Measurements from ENCODE around the gene TMF1. TPM values are rescaled to one million over a fixed set of nuclear protein-coding genes. Genes with fewer than 3 reads are reported as not detected.

The TMF1 gene
- total RNA-seq, 2 experiments from 2014 or later: 53.5 to 55.2 TPM

DNA sequence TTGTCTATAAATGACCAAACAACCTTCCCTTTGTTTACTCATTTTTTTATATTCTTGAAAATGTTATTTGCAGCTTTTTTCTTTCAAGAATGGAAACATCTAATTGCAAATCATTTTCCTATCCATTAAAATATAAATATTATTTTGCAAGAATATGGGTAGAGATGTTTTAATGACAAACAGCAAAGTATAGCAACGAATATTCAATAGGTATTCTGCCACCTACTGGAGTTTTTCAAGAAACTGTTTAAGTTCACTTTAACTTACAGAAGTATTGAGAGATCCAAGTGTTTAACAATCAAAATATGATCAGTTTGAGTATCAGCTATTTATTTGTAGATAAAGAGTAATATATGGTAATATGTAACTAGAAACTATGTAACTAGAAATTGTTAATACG lies 31.7 kb downstream of the TMF1 start:
- Mint-ChIP-seq H3K9me3 (no peaks in the 10 kb centered on the region), H3K4me1 (peaks cover 10% of the 10 kb centered on the region), H3K4me3 (no peak overlapping the region), H3K27ac (no peak overlapping the region), H3K36me3 (peaks cover 21% of the 10 kb centered on the region), H3K27me3 (no peaks in the 10 kb centered on the region)
- no peak for ATAC-seq (ENCODE audit: low read depth)
- POLR2A ChIA-PET: no interaction called here
- no peak for DNase-seq

DNA sequence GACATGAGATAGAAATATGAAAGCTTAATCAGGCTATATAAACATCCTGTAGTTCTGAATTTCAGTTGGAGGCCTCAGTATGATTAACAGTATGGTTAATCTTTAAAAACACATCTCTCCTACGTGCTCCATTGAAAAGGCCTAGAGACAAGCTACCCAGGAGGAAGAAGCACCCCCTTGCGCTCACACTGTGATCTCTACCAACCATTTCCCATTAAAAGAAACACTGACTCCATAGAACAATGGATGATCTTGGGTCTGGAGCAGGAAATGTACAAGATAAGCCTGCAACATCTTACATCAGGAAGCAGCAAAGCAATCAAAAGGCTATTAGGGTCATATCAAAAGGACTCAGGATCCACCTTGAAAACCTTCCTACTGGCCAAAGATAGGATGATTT lies 35.2 kb downstream of the TMF1 start:
- POLR2A ChIA-PET: no interaction called here
- DNase-seq (no peak), ATAC-seq (ENCODE audit: low read depth) (no peak)
- no peak overlapping the region for H3K27ac Mint-ChIP-seq
- peaks cover 19% of the 10 kb centered on the region for H3K36me3 Mint-ChIP-seq
- no peaks in the 10 kb centered on the region for H3K9me3 Mint-ChIP-seq
- no peaks in the 10 kb centered on the region for H3K27me3 Mint-ChIP-seq
- peaks cover 22% of the 10 kb centered on the region for H3K4me1 Mint-ChIP-seq
- H3K4me3 Mint-ChIP-seq: no peak overlapping the region

DNA sequence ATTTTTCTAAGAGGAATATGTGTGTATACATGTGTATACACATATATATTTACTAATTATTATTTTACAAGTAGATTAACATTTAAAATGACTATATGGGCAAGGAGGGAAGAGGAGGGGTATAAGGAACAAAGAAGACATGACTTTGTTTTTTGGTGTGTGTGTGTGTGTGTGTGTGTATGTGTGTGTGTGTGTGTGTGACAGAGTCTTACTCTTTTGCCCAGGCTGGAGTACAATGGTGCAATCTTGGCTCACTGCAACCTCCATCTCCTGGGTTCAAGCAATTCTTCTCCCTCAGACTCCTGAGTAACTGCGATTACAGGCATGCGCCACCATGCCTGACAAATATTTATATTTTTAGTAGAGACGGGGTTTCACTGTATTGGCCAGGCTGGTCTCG lies 36.0 kb downstream of the TMF1 start:
- Mint-ChIP-seq H3K27ac (no peak overlapping the region), H3K4me3 (no peak overlapping the region), H3K4me1 (peaks cover 19% of the 10 kb centered on the region), H3K36me3 (peaks cover 17% of the 10 kb centered on the region), H3K9me3 (no peaks in the 10 kb centered on the region), H3K27me3 (no peaks in the 10 kb centered on the region)
- no peak for DNase-seq
- POLR2A ChIA-PET: no interaction called here
- no peak for ATAC-seq (ENCODE audit: low read depth)

DNA sequence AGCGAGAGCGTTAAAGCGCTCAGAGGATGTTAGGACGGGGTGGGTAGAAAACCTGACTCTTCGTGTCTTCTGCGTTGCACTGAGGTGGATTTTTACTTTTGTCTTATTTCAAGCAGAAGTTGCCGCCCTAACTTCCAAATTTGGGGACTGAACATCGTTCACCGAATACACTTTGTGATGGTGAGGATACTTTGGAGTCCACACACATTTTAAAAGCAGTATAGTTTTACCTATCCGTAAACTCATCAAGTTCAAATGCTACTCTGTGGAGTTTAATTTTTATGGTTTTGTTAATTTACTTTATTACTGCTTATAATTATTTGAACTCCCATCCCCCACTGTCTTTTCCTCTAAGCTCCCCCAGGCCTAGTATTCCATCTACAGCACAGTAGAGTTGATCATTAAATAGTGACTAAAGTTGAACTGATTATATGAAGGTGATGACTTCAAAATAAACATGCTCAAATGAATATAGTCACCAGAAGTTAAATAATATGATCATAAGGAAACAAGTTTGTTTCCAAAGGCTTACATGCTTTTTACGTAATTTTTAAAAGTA lies 38.0 kb downstream of the TMF1 start:
- peaks cover 17% of the 10 kb centered on the region for H3K36me3 Mint-ChIP-seq

DNA sequence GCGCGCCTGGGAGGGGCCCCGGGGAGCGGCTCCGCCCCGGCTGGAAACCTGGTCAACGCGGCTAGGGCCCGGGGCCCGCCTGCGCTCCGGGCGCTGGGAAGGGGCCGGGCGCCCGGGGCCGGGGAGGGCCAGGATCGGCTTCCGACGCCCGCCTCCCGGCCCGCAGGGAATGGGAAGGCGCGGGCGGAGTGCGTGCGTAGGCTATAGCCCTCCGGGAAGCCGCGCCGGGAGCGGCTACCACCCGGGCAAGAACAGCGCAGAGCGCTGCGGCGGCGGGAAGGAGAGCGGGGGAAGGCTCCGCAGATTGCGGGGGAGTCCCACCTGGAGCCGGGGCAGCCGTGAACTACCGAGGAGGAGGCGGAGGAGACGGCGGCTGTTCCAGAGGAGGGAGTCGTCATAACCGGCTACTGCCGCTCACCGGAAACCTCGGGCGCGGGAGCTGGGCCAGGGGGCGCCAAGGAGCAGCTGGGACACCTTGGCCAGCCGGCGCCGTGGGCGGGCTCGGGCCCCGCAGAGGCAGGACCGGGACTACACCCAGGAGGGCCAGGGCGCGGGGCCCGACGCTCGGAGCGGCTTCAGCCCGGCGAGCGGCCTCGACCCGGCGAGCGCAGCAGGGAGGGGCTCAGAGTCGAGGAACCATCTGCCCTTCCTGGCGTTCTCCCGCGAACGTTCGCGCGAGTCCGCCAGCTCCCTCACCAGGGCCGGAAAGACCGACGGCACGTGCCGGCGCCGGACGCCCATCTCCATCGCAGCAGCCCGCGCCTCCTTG lies 38.7 kb downstream of the TMF1 start, which contains the start of gene EOGT:
Gene EOGT, minus strand, starts transcription at position 432 of the 769 bp plus-strand sequence. CDS start 3,838 bp downstream, outside the sequence.
- Mint-ChIP-seq H3K36me3 (peaks cover 15% of the 10 kb centered on the region), H3K4me3 (peak within 1 kb of the TSS; percentile 88), H3K27ac (peak within 1 kb of the TSS; percentile 90), H3K27me3 (no peaks in the 10 kb centered on the region), H3K4me1 (peaks cover 16% of the 10 kb centered on the region), H3K9me3 (no peaks in the 10 kb centered on the region)
- peak; percentile 83 for ATAC-seq (ENCODE audit: low read depth)
- POLR2A ChIA-PET: interaction anchor here (0.8 to 1.7 kb wide), 7 partner anchors 14 to 78 kb away, joined by 3 to 7 read pairs (median 3); partner anchors contain the start of gene TMF1
- peak; percentile 87 for DNase-seq

More for the DNA sequence above, 38.0 kb downstream of the TMF1 start:
- POLR2A ChIA-PET: interaction anchor here (0.8 to 1.7 kb wide), 7 partner anchors 13 to 77 kb away, joined by 3 to 7 read pairs (median 3); partner anchors contain the start of gene TMF1
- no peak for ATAC-seq (ENCODE audit: low read depth)
- peak overlapping the region; percentile 80 for H3K4me3 Mint-ChIP-seq
- peaks cover 16% of the 10 kb centered on the region for H3K4me1 Mint-ChIP-seq
- H3K27me3 Mint-ChIP-seq: no peaks in the 10 kb centered on the region
- no peaks in the 10 kb centered on the region for H3K9me3 Mint-ChIP-seq
- no peak for DNase-seq
- peak overlapping the region; percentile 57 for H3K27ac Mint-ChIP-seq

DNA sequence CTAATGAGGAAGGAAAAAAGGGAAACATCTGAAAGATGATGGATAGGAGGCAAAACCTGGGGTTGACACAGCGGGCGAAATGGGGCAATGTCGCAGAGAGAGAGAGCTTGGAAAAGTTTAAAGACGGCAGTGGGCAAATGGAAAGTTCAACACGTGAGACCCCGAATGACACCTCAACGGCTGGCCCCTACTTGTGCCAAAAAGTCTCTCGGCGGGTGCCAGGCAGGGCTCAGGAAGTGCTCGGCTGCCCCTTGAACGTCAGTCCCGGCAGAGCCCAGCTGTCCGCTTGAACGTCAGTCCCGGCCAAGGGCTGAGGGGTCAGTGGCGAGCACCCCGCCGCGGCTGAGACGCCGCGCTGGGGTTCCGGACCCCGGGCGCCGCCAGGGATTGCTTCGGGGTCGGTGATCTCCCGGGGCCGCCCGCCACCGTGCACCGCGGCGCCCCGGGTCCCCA lies 39.3 kb downstream of the TMF1 start:
- ATAC-seq (ENCODE audit: low read depth) (no peak), DNase-seq (no peak)
- POLR2A ChIA-PET: interaction anchor here (0.9 to 1.6 kb wide), 3 partner anchors 40 to 79 kb away, joined by 3 to 7 read pairs (median 3); partner anchors contain the start of gene TMF1

DNA sequence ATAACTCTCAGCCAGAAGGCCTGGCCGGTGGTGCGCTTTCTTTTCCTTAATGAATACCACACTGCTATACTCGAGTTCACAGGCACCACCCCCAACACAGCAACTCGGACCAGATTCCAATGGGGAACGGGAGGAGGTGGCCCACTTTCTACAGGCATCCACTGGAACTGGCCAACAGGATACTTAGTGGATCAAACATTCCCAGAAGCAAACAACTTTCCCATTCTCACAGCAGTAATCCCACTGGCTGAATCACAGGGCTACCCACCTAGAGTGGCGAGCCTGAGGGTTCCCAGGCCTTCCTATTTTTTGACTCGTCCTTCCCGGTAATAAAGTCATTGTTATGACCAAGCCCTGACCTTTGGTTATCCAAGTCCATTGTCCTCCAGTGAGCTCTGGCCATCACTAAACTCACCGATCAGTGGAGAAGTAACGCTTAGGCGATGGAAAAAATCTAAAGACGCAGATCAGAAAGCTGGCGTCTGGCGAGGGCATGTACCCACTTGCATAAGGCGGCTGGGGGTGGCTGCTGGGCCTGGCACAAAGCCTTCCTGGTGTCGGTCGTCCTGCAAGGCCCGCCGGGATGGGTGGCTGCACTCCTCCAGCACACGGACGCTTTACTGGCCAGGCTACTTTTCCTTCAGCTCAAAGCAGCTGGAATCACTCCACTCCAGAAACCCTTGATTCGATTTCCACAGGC lies 39.9 kb downstream of the TMF1 start:
- H3K4me1 Mint-ChIP-seq: peaks cover 14% of the 10 kb centered on the region
- ATAC-seq (ENCODE audit: low read depth) (no peak), DNase-seq (no peak)
- POLR2A ChIA-PET: no interaction called here
- H3K9me3 Mint-ChIP-seq: no peaks in the 10 kb centered on the region
- peak overlapping the region; percentile 90 for H3K27ac Mint-ChIP-seq
- H3K27me3 Mint-ChIP-seq: no peaks in the 10 kb centered on the region
- peaks cover 14% of the 10 kb centered on the region for H3K36me3 Mint-ChIP-seq
- peak overlapping the region; percentile 88 for H3K4me3 Mint-ChIP-seq

More for the DNA sequence above, 39.3 kb downstream of the TMF1 start:
- H3K27me3 Mint-ChIP-seq: no peaks in the 10 kb centered on the region
- H3K4me1 Mint-ChIP-seq: peaks cover 16% of the 10 kb centered on the region
- H3K36me3 Mint-ChIP-seq: peaks cover 17% of the 10 kb centered on the region
- peak overlapping the region; percentile 90 for H3K27ac Mint-ChIP-seq
- H3K4me3 Mint-ChIP-seq: peak overlapping the region; percentile 88
- no peaks in the 10 kb centered on the region for H3K9me3 Mint-ChIP-seq

DNA sequence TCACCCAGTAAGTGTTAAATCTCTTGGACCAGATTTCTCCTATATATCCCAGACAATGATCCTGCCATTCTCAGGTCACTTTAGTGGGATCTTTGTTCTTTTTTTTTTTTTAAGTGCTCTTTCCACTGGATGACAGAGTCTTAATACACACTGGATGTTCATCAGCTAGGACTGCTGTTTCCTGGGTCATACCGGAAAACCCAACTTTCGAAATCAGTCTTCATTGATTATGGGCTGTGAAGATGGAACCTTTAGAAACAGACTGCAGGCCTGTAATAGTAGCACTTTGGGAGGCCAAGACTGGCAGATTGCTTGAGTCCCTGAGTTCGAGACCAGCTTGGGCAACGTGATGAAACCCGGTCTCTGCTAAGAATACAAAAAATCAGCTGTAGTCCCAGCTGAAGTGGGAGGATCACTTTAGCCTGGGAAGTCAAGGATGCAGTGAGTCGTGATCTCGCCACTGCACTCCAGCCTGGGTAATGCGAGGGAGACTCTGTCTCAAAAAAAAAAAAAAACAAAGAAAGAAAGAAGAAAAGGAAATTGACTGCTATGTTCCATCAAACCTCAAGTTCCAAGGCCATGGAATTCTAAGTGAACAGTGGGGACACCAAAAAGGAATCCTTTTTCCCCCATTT lies 40.9 kb downstream of the TMF1 start:
- POLR2A ChIA-PET: no interaction called here
- peaks cover 11% of the 10 kb centered on the region for H3K4me1 Mint-ChIP-seq
- H3K9me3 Mint-ChIP-seq: no peaks in the 10 kb centered on the region
- no peak overlapping the region for H3K27ac Mint-ChIP-seq
- ATAC-seq (ENCODE audit: low read depth) (no peak), DNase-seq (no peak)
- H3K36me3 Mint-ChIP-seq: peaks cover 12% of the 10 kb centered on the region
- no peak overlapping the region for H3K4me3 Mint-ChIP-seq
- no peaks in the 10 kb centered on the region for H3K27me3 Mint-ChIP-seq

DNA sequence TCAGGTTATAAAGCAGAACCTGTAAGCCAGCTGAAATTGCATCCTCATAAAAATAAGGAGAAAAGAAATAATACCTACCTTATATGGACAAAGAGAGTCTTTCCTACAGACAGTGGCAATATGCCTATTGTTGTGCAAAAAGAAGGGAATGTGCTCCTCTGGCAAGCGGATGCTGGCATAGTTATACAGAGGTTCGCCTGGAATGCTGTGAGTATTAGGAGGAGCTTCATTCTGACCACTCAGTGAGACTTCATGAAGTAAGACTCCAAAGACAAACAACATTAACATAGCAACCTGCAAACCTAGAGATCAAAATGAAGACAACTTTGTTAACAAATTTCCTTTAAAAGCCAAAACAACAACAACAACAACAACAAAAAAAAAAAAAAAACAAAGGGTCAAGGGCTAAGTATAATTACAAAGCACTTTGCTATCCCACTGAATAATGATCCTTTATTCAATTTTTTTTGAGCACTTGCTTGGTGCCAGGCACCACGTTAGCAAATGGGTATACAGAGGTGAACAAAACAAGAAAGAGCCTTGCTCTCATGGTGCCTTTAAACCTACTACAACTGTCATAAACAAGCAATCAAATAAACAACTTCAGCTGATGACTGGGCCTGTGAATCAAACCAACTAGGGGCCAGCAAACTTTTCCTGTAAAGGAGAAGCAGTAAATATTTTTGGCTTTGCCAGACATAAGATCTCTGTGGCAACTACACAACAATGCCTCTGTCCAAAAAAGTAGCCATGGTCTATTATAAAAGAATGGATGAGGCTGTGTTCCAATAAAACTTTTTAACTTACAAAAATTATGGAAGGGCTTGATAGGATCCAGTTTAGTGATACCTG lies 42.3 kb downstream of the TMF1 start:
- no peaks in the 10 kb centered on the region for H3K9me3 Mint-ChIP-seq
- peaks cover 9% of the 10 kb centered on the region for H3K36me3 Mint-ChIP-seq
- ATAC-seq (ENCODE audit: low read depth) (no peak), DNase-seq (no peak)
- POLR2A ChIA-PET: interaction anchor here (0.6 kb wide), 1 partner anchor 92 kb away, joined by 7 read pairs; no protein-coding TSS in a partner anchor
- H3K4me1 Mint-ChIP-seq: peaks cover 7% of the 10 kb centered on the region
- no peak overlapping the region for H3K4me3 Mint-ChIP-seq
- H3K27ac Mint-ChIP-seq: no peak overlapping the region
- H3K27me3 Mint-ChIP-seq: no peaks in the 10 kb centered on the region

DNA sequence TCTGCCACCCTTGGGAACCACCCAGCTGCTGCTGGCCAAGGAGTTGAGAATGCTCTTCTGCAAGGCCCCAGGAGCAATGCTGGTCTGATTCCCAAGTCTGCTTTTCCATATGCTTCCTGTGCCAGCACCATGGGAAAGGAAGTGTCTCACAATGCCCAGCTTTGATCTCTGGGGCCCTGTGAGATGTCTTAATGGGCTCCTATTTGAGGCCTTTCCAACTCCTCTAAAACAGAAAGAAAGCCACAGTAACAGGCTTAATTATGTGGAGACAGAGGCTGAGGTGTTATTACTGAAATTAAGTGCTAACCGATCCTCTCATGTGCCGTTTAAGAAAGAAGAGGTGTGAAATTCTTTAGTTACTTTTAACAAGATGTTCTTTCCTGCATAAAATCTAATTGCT lies 43.2 kb downstream of the TMF1 start:
- DNase-seq (no peak), ATAC-seq (ENCODE audit: low read depth) (no peak)
- H3K9me3 Mint-ChIP-seq: no peaks in the 10 kb centered on the region
- H3K4me3 Mint-ChIP-seq: no peak overlapping the region
- POLR2A ChIA-PET: no interaction called here
- peaks cover 4% of the 10 kb centered on the region for H3K4me1 Mint-ChIP-seq
- no peak overlapping the region for H3K27ac Mint-ChIP-seq
- no peaks in the 10 kb centered on the region for H3K27me3 Mint-ChIP-seq
- H3K36me3 Mint-ChIP-seq: peaks cover 12% of the 10 kb centered on the region

DNA sequence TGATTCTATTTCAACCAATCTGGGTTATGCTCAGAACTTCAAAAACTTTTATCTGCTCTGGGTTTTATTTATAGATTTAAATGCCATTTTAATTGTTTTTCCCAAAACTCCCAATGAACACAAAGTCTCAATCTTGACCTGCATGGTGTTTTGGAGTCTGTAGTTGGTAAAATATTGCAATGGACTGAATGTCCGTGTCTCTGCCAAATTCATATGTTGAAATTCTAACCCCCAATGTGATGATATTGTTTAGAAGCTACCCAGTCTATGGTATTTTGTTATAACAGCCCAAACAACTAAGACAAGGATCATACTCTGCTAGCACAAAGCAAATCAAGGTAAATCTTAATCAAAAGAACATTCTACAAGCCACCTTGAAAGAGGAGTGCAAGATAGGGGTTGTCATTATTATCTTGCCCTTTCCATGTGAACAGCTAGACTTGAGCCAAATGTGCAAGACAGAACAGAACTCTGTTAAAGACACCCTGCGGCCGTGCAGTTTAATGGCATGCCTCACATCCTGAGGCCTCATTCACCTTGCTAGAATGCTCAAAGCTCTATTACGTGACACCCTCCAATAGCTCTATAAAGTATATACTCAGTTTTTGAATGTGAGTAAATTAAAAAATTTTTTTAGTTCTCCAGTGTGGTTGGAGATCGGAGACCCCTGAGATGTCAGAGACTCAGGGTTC lies 46.2 kb downstream of the TMF1 start:
- no peaks in the 10 kb centered on the region for H3K27me3 Mint-ChIP-seq
- no peaks in the 10 kb centered on the region for H3K4me1 Mint-ChIP-seq
- POLR2A ChIA-PET: no interaction called here
- ATAC-seq (ENCODE audit: low read depth): no peak
- peaks cover 23% of the 10 kb centered on the region for H3K36me3 Mint-ChIP-seq
- no peak for DNase-seq
- H3K9me3 Mint-ChIP-seq: no peaks in the 10 kb centered on the region
- H3K4me3 Mint-ChIP-seq: no peak overlapping the region
- no peak overlapping the region for H3K27ac Mint-ChIP-seq
